Endodermal cell (in vitro differentiated cells): ENCODE data around the gene GET4. TPM values are rescaled to one million over a fixed set of nuclear protein-coding genes. Genes with fewer than 3 reads are reported as not detected.

ENCODE experiments used
- DNase-seq: peaks from one replicate; pipeline ENCODE4 v3.0.0-alpha.2; 2017
- H3K27ac ChIP-seq: 2 replicates; pipeline ENCODE4 v1.5.1; 2013; ENCODE audit warnings: mild to moderate bottlenecking, low read depth, low read length, moderate library complexity
- H3K27me3 ChIP-seq: 2 replicates; pipeline ENCODE4 v1.6.1; 2013; ENCODE audit warnings: mild to moderate bottlenecking, low read length, moderate library complexity; ENCODE audit not compliant: insufficient read depth, control insufficient read depth, poor library complexity, severe bottlenecking
- H3K36me3 ChIP-seq: 2 replicates; pipeline ENCODE4 v1.7.0; 2013; ENCODE audit warnings: mild to moderate bottlenecking, low read length, moderate library complexity; ENCODE audit not compliant: control insufficient read depth, insufficient read depth
- H3K4me1 ChIP-seq: one replicate; pipeline ENCODE4 v1.7.0; 2013; ENCODE audit warnings: low read length; ENCODE audit not compliant: control insufficient read depth, insufficient read depth
- H3K4me3 ChIP-seq: 2 replicates; pipeline ENCODE4 v1.5.1; 2013; ENCODE audit warnings: mild to moderate bottlenecking, low read length, moderate library complexity
- H3K9ac ChIP-seq: 2 replicates; pipeline ENCODE4 v1.6.1; 2013; ENCODE audit warnings: mild to moderate bottlenecking, low read length, moderate library complexity; ENCODE audit not compliant: poor library complexity, severe bottlenecking; ENCODE audit errors: extremely low read depth
- H3K9me3 ChIP-seq: 2 replicates; pipeline ENCODE4 v1.6.1; 2013; ENCODE audit warnings: mild to moderate bottlenecking, low read length, moderate library complexity; ENCODE audit not compliant: control insufficient read depth
- H3K27ac Mint-ChIP-seq: 2 replicates; pipeline ENCODE4 v1.8.0; 2020; ENCODE audit warnings: mixed read lengths
- H3K27me3 Mint-ChIP-seq: 2 replicates; pipeline ENCODE4 v1.8.0; 2021; ENCODE audit warnings: mild to moderate bottlenecking, mixed read lengths; ENCODE audit not compliant: insufficient read depth
- H3K36me3 Mint-ChIP-seq: 2 replicates; pipeline ENCODE4 v1.8.0; 2020; ENCODE audit warnings: low read depth, mixed read lengths
- H3K4me1 Mint-ChIP-seq: 2 replicates; pipeline ENCODE4 v1.8.0; 2020; ENCODE audit warnings: mixed read lengths
- H3K4me3 Mint-ChIP-seq: 2 replicates; pipeline ENCODE4 v1.8.0; 2020; ENCODE audit warnings: mild to moderate bottlenecking, moderate library complexity, mixed read lengths
- H3K9me3 Mint-ChIP-seq: 2 replicates; pipeline ENCODE4 v1.8.0; 2020; ENCODE audit warnings: mild to moderate bottlenecking, mixed read lengths
- CTCF ChIP-seq: fragments of 200-600 bp; sonication (generic); conservative IDR thresholded peaks from 2 replicates; pipeline ENCODE4 v1.5.0; 2021; ENCODE audit warnings: antibody characterized with exemption, mild to moderate bottlenecking
- WGBS, 2 experiments: methylation state at CpG; one replicate each; pipeline versions ENCODE4 v1.1.5 to v1.1.7; 2013; ENCODE audit warnings: missing lambda C conversion rate in 2 of 2, mixed read lengths in 1 of 2; ENCODE audit not compliant: insufficient coverage in 1 of 2, insufficient read length in 1 of 2; 5-methylcytosine and 5-hydroxymethylcytosine counted together
- total RNA-seq, 2 donors: library from RNA; stranded (reverse); fragmentation: NEBNext Ultra II Directional in 1 of 2; extraction: Animal tissue kit (Norgen Biotek cat#: 25700) in 1 of 2; gene quantifications; 2 replicates in 1 of 2; 3 replicates in 1 of 2; pipeline ENCODE4 v1.2.1, GENCODE V29; 2021

Gene GET4
- total RNA-seq, 2 donors from 2014 or later = 73.3 to 84.3 TPM

GRCh38 chr7:843230-843629, 33.1 kb upstream of the GET4 start:
- 91 to 93% methylated on average over 17 of the region's 17 CpGs for WGBS, 2 experiments
- H3K36me3 ChIP-seq = peaks cover 72% of the 10 kb centered on the region
- H3K4me1 ChIP-seq = no peaks in the 10 kb centered on the region
- Mint-ChIP-seq H3K4me3 (no peak overlapping the region), H3K9me3 (peaks cover 2% of the 10 kb centered on the region), H3K36me3 (peaks cover 76% of the 10 kb centered on the region), H3K27me3 (no peaks in the 10 kb centered on the region), H3K4me1 (no peaks in the 10 kb centered on the region), H3K27ac (no peak overlapping the region)
- H3K27ac ChIP-seq = peak overlapping the region; percentile 95
- DNase-seq = no peak
- no peak overlapping the region for H3K4me3 ChIP-seq
- H3K27me3 ChIP-seq = no peaks in the 10 kb centered on the region
- no peak overlapping the region for H3K9ac ChIP-seq
- no peak for TF ChIP-seq CTCF
- no peaks in the 10 kb centered on the region for H3K9me3 ChIP-seq

- Mint-ChIP-seq H3K27me3 (no peaks in the 10 kb centered on the region), H3K4me1 (no peaks in the 10 kb centered on the region), H3K27ac (no peak overlapping the region), H3K36me3 (peaks cover 74% of the 10 kb centered on the region), H3K4me3 (no peak overlapping the region), H3K9me3 (peaks cover 4% of the 10 kb centered on the region)
- Histone ChIP-seq H3K27ac (no peak overlapping the region), H3K9me3 (no peaks in the 10 kb centered on the region), H3K36me3 (peaks cover 70% of the 10 kb centered on the region), H3K27me3 (no peaks in the 10 kb centered on the region), H3K4me1 (no peaks in the 10 kb centered on the region), H3K9ac (no peak overlapping the region), H3K4me3 (no peak overlapping the region)
- no peak for DNase-seq
- no peak for TF ChIP-seq CTCF
- 90 to 94% methylated on average over 10 to 14 of the region's 14 CpGs for WGBS, 2 experiments
Measured at GRCh38 chr7:844043-844442, 32.3 kb upstream of the GET4 start.

GRCh38 chr7:844514-844913, 31.8 kb upstream of the GET4 start:
- Mint-ChIP-seq H3K27ac (no peak overlapping the region), H3K36me3 (peaks cover 76% of the 10 kb centered on the region), H3K4me1 (no peaks in the 10 kb centered on the region), H3K4me3 (no peak overlapping the region), H3K27me3 (no peaks in the 10 kb centered on the region), H3K9me3 (peaks cover 4% of the 10 kb centered on the region)
- WGBS, 2 experiments = 96 to 99% methylated on average over 10 to 15 of the region's 15 CpGs
- no peak for TF ChIP-seq CTCF
- H3K27me3 ChIP-seq = no peaks in the 10 kb centered on the region
- H3K36me3 ChIP-seq = peaks cover 69% of the 10 kb centered on the region
- H3K9ac ChIP-seq = no peak overlapping the region
- H3K4me1 ChIP-seq = no peaks in the 10 kb centered on the region
- no peak overlapping the region for H3K27ac ChIP-seq
- H3K9me3 ChIP-seq = no peaks in the 10 kb centered on the region
- no peak for DNase-seq
- no peak overlapping the region for H3K4me3 ChIP-seq
